HepG2 (cell line): ENCODE results near the gene PSMB11. TPM values are rescaled to one million over a fixed set of nuclear protein-coding genes. Genes with fewer than 3 reads are reported as not detected.

Source experiments
- ADNP ChIP-seq: sonication (generic); formaldehyde crosslinking; IDR thresholded peaks from 2 replicates; pipeline ENCODE4 v1.4.0; 2020; ENCODE audit warnings: missing genetic modification reagents
- ATF1 ChIP-seq: IDR thresholded peaks from 2 replicates; pipeline ENCODE4 v1.6.1; 2016; ENCODE audit warnings: mild to moderate bottlenecking, control low read depth
- BHLHE40 ChIP-seq: IDR thresholded peaks from 2 replicates; pipeline ENCODE4 v1.6.1; 2011; ENCODE audit warnings: low read length, improper control_type of control experiment
- CBX1 ChIP-seq: IDR thresholded peaks from one replicate; pipeline ENCODE4 v1.6.1; 2016; ENCODE audit warnings: antibody characterized with exemption, low read depth
- CCDC6 ChIP-seq: sonication (generic); formaldehyde crosslinking; IDR thresholded peaks from 2 replicates; pipeline ENCODE4 v1.8.1; 2022; ENCODE audit warnings: mild to moderate bottlenecking, missing genetic modification reagents, moderate library complexity
- EHMT2 ChIP-seq: fragments of 200-600 bp; sonication (generic); IDR thresholded peaks from 2 replicates; pipeline ENCODE4 v1.7.0; 2017; ENCODE audit warnings: antibody characterized with exemption, low read depth, low read length, borderline replicate concordance
- GPBP1L1 ChIP-seq: sonication (generic); formaldehyde crosslinking; IDR thresholded peaks from 2 replicates; pipeline ENCODE4 v1.5.0; 2020; ENCODE audit warnings: mild to moderate bottlenecking, missing genetic modification reagents
- HOXA3 ChIP-seq: sonication (generic); formaldehyde crosslinking; IDR thresholded peaks from 2 replicates; pipeline ENCODE4 v1.5.0; 2020; ENCODE audit warnings: missing genetic modification reagents
- MYC ChIP-seq: sonication (generic); formaldehyde crosslinking; IDR thresholded peaks from 2 replicates; pipeline ENCODE4 v1.9.0; 2021; ENCODE audit warnings: missing genetic modification reagents, borderline replicate concordance
- NFATC3 ChIP-seq: sonication (generic); formaldehyde crosslinking; IDR thresholded peaks from 2 replicates; pipeline ENCODE4 v1.5.1; 2020; ENCODE audit warnings: mild to moderate bottlenecking, missing genetic modification reagents
- NKX3-1 ChIP-seq: sonication (generic); formaldehyde crosslinking; IDR thresholded peaks from 2 replicates; pipeline ENCODE4 v1.5.0; 2020; ENCODE audit warnings: missing genetic modification reagents
- POLR2AphosphoS2 ChIP-seq: IDR thresholded peaks from 2 replicates; pipeline ENCODE4 v1.6.1; 2011; ENCODE audit warnings: low read depth, low read length, improper control_type of control experiment
- SIN3B ChIP-seq: fragments of 150-350 bp; IDR thresholded peaks from 2 replicates; pipeline ENCODE4 v1.6.1; 2014; ENCODE audit warnings: low read length
- SIX1 ChIP-seq: sonication (generic); formaldehyde crosslinking; IDR thresholded peaks from 2 replicates; pipeline ENCODE4 v1.4.0; 2020; ENCODE audit warnings: missing genetic modification reagents, borderline replicate concordance
- ZBED4 ChIP-seq: sonication (generic); formaldehyde crosslinking; IDR thresholded peaks from 2 replicates; pipeline ENCODE4 v1.4.0; 2020; ENCODE audit warnings: missing genetic modification reagents, borderline replicate concordance
- ZBTB8A ChIP-seq: sonication (generic); formaldehyde crosslinking; IDR thresholded peaks from 2 replicates; pipeline ENCODE4 v1.4.0; 2020; ENCODE audit warnings: mild to moderate bottlenecking, low read depth, missing genetic modification reagents, borderline replicate concordance
- ZNF17 ChIP-seq: sonication (generic); formaldehyde crosslinking; IDR thresholded peaks from 2 replicates; pipeline ENCODE4 v1.5.0; 2020; ENCODE audit warnings: mild to moderate bottlenecking, missing genetic modification reagents
- ZNF703 ChIP-seq: sonication (generic); formaldehyde crosslinking; IDR thresholded peaks from 2 replicates; pipeline ENCODE4 v1.5.1; 2020; ENCODE audit warnings: missing genetic modification reagents, mild to moderate bottlenecking, moderate library complexity, borderline replicate concordance
- ZNF768 ChIP-seq: sonication (generic); formaldehyde crosslinking; IDR thresholded peaks from 2 replicates; pipeline ENCODE4 v1.4.0; 2020; ENCODE audit warnings: missing genetic modification reagents
- ZNF781 ChIP-seq: sonication (generic); formaldehyde crosslinking; IDR thresholded peaks from 2 replicates; pipeline ENCODE4 v1.5.1; 2020; ENCODE audit warnings: borderline replicate concordance, mild to moderate bottlenecking, missing genetic modification reagents; ENCODE audit errors: not compliant biosample characterization
- polyA plus RNA-seq, 8 experiments: library from polyadenylated mRNA; depleted of rRNA in 3 of 8; stranded (reverse) in 7 of 8; unstranded in 1 of 8; fragments of >200 nt; fragmentation: Illumina TruSeq in 4 of 8; extraction: Trizol in 4 of 8; gene quantifications; 2 replicates each; pipeline versions ENCODE4 v1.2.1 to v1.2.3, GENCODE V29; 2011 to 2016; ENCODE audit warnings: low read depth in 4 of 8, missing spikeins in 1 of 8, mixed read lengths in 1 of 8; ENCODE audit not compliant: insufficient read depth in 1 of 8
- total RNA-seq, 5 experiments: library from RNA; depleted of rRNA; stranded (reverse); fragments of >200 nt; fragmentation: Illumina TruSeq; extraction: Trizol; gene quantifications; 2 replicates each; pipeline ENCODE4 v1.2.3, GENCODE V29; 2016; ENCODE audit warnings: low read depth in 1 of 5
- TF ChIP-seq, protein P1 (sequence below): sonication (generic); formaldehyde crosslinking; conservative IDR thresholded peaks from 2 replicates; pipeline ENCODE4 v1.4.0; 2020; ENCODE audit warnings: missing genetic modification reagents
- TF ChIP-seq, protein P2 (sequence below): sonication (generic); formaldehyde crosslinking; conservative IDR thresholded peaks from 2 replicates; pipeline ENCODE4 v1.4.0; 2020; ENCODE audit warnings: missing genetic modification reagents

Gene PSMB11
- total and polyA plus RNA-seq, 2 of the 13 experiments (the other 11 are each of a cell fraction or from before 2014, with no cell fraction given), result not detected

- TF ChIP-seq, protein P1, sequence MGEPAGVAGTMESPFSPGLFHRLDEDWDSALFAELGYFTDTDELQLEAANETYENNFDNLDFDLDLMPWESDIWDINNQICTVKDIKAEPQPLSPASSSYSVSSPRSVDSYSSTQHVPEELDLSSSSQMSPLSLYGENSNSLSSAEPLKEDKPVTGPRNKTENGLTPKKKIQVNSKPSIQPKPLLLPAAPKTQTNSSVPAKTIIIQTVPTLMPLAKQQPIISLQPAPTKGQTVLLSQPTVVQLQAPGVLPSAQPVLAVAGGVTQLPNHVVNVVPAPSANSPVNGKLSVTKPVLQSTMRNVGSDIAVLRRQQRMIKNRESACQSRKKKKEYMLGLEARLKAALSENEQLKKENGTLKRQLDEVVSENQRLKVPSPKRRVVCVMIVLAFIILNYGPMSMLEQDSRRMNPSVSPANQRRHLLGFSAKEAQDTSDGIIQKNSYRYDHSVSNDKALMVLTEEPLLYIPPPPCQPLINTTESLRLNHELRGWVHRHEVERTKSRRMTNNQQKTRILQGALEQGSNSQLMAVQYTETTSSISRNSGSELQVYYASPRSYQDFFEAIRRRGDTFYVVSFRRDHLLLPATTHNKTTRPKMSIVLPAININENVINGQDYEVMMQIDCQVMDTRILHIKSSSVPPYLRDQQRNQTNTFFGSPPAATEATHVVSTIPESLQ, result peak; percentile 94; the same call in 1 of the 2 replicates
- TF ChIP-seq ZNF17 (CRISPR knock-in tag), result no peak
- TF ChIP-seq POLR2AphosphoS2, result 0 out of 2 replicates have a peak, but pooled peaks have one; percentile 40
- TF ChIP-seq EHMT2, result no peak
- TF ChIP-seq CCDC6 (CRISPR knock-in tag), result peak; percentile 56; the same call in 1 of the 2 replicates
- TF ChIP-seq ZNF703 (CRISPR knock-in tag), result peak; percentile 88; the same call in 1 of the 2 replicates
- peak; percentile 98 for TF ChIP-seq ZBED4
- TF ChIP-seq NFATC3, result peak; percentile 93; the same call in 1 of the 2 replicates
- peak; percentile 99 for TF ChIP-seq ZNF781 (CRISPR knock-in tag)
- peak; percentile 93 for TF ChIP-seq ZNF768 (CRISPR knock-in tag)
- peak; percentile 86 for TF ChIP-seq BHLHE40
- TF ChIP-seq HOXA3, result peak; percentile 99
- peak; percentile 98 for TF ChIP-seq NKX3-1 (CRISPR knock-in tag)
- peak; percentile 90 for TF ChIP-seq ZBTB8A (CRISPR knock-in tag)
- 0 out of 2 replicates have a peak, but pooled peaks have one; percentile 32 for TF ChIP-seq SIX1 (CRISPR knock-in tag)
- TF ChIP-seq ADNP (CRISPR knock-in tag), result peak; percentile 61; the same call in 1 of the 2 replicates
- peak; percentile 99 for TF ChIP-seq MYC (CRISPR knock-in tag)
- no peak; the same call in 1 of the 2 replicates for TF ChIP-seq ATF1 (CRISPR knock-in tag)
- no peak for TF ChIP-seq GPBP1L1
- no peak for TF ChIP-seq SIN3B
- TF ChIP-seq, protein P2, sequence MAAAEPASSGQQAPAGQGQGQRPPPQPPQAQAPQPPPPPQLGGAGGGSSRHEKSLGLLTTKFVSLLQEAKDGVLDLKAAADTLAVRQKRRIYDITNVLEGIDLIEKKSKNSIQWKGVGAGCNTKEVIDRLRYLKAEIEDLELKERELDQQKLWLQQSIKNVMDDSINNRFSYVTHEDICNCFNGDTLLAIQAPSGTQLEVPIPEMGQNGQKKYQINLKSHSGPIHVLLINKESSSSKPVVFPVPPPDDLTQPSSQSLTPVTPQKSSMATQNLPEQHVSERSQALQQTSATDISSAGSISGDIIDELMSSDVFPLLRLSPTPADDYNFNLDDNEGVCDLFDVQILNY (CRISPR knock-in tag), result peak; percentile 86; the same call in 1 of the 2 replicates
- peak; percentile 97 for TF ChIP-seq CBX1
These were observed 35.2 kb upstream of the PSMB11 start (continued) for GRCh38 chr14:23006544-23007419.
